ENCODE data around the gene HES1. TPM values are rescaled to one million over a fixed set of nuclear protein-coding genes. Genes with fewer than 3 reads are reported as not detected.
"Not testable (repeated sequence)": the region's sequence is repeated elsewhere in the genome, so short reads cannot be mapped to it uniquely, and the experiment has no call there.

HES1 gene
- polyA plus RNA-seq, 1 donor from 2014 or later = 0.25 TPM

- Histone ChIP-seq H3K9ac (ENCODE audit: low read length) (no peak overlapping the region), H3K9me3 (ENCODE audit: low read length) (no peaks in the 10 kb centered on the region), H3K9me2 (ENCODE audit: insufficient read depth, low read length) (no peaks in the 10 kb centered on the region), H4K20me1 (ENCODE audit: insufficient read depth) (no peaks in the 10 kb centered on the region), H3K27ac (ENCODE audit: low read length) (no peak overlapping the region), H3F3A (ENCODE audit: insufficient read depth, low read length, poor library complexity, severe bottlenecking) (no peaks in the 10 kb centered on the region), H3K79me2 (replicated peaks; ENCODE audit: insufficient read depth, low read length) (no peaks in the 10 kb centered on the region), H3K27me3 (ENCODE audit: insufficient read depth, low read depth, low read length) (no peaks in the 10 kb centered on the region), H3K4me3 (ENCODE audit: low read length) (no peak overlapping the region), H2AFZ (ENCODE audit: low read depth, low read length) (no peak overlapping the region), H3K4me2 (ENCODE audit: low read length) (no peak overlapping the region), H3K36me3 (ENCODE audit: insufficient read depth, low read length) (no peaks in the 10 kb centered on the region)
- TF ChIP-seq TAF1 (IDR thresholded peaks at IDR 0.05; ENCODE audit: low read depth) (no peak), SMC3 (conservative IDR thresholded peaks at IDR 0.05; ENCODE audit: poor library complexity) (no peak), RAD21 (conservative IDR thresholded peaks at IDR 0.05) (no peak), EZH2 (IDR thresholded peaks at IDR 0.05; ENCODE audit: borderline replicate concordance, insufficient read depth, low read length, poor library complexity, severe bottlenecking) (no peak), REST (IDR thresholded peaks at IDR 0.05; ENCODE audit: borderline replicate concordance) (no peak), POLR2AphosphoS5 (IDR thresholded peaks at IDR 0.05) (no peak), MXI1 (conservative IDR thresholded peaks at IDR 0.05; ENCODE audit: poor library complexity, severe bottlenecking) (no peak), CTCF (IDR thresholded peaks at IDR 0.05; ENCODE audit: poor library complexity, severe bottlenecking) (no peak), EP300 (conservative IDR thresholded peaks at IDR 0.05; ENCODE audit: poor library complexity, severe bottlenecking) (no peak)
These were observed 14.4 kb downstream of the HES1 start for GRCh38 chr3:194150252-194150934.

GRCh38 chr3:194150935-194151302, 15.0 kb downstream of the HES1 start:
- not testable (repeated sequence) for H3K36me3 ChIP-seq (ENCODE audit: insufficient read depth, low read length); H2AFZ ChIP-seq (ENCODE audit: low read depth, low read length); H4K20me1 ChIP-seq (ENCODE audit: insufficient read depth); H3K9ac ChIP-seq (ENCODE audit: low read length); H3K9me2 ChIP-seq (ENCODE audit: insufficient read depth, low read length); H3K4me2 ChIP-seq (ENCODE audit: low read length); H3F3A ChIP-seq (ENCODE audit: insufficient read depth, low read length, poor library complexity, severe bottlenecking); H3K9me3 ChIP-seq (ENCODE audit: low read length); H3K4me3 ChIP-seq (ENCODE audit: low read length); H3K27me3 ChIP-seq (ENCODE audit: insufficient read depth, low read depth, low read length); H3K27ac ChIP-seq (ENCODE audit: low read length); H3K79me2 ChIP-seq (replicated peaks; ENCODE audit: insufficient read depth, low read length)

GRCh38 chr3:194154346-194154745, 18.4 kb downstream of the HES1 start:
- Histone ChIP-seq H3K4me3 (ENCODE audit: low read length) (no peak overlapping the region), H2AFZ (ENCODE audit: low read depth, low read length) (no peak overlapping the region), H3K9me2 (ENCODE audit: insufficient read depth, low read length) (no peaks in the 10 kb centered on the region), H3K27me3 (ENCODE audit: insufficient read depth, low read depth, low read length) (no peaks in the 10 kb centered on the region), H3K9ac (ENCODE audit: low read length) (no peak overlapping the region), H3K9me3 (ENCODE audit: low read length) (no peaks in the 10 kb centered on the region), H4K20me1 (ENCODE audit: insufficient read depth) (no peaks in the 10 kb centered on the region), H3K27ac (ENCODE audit: low read length) (no peak overlapping the region), H3K79me2 (replicated peaks; ENCODE audit: insufficient read depth, low read length) (no peaks in the 10 kb centered on the region), H3F3A (ENCODE audit: insufficient read depth, low read length, poor library complexity, severe bottlenecking) (no peaks in the 10 kb centered on the region), H3K36me3 (ENCODE audit: insufficient read depth, low read length) (no peaks in the 10 kb centered on the region), H3K4me2 (ENCODE audit: low read length) (no peak overlapping the region)
- TF ChIP-seq MXI1 (conservative IDR thresholded peaks at IDR 0.05; ENCODE audit: poor library complexity, severe bottlenecking) (no peak), RAD21 (conservative IDR thresholded peaks at IDR 0.05) (no peak), REST (IDR thresholded peaks at IDR 0.05; ENCODE audit: borderline replicate concordance) (no peak), EZH2 (IDR thresholded peaks at IDR 0.05; ENCODE audit: borderline replicate concordance, insufficient read depth, low read length, poor library complexity, severe bottlenecking) (no peak), CTCF (IDR thresholded peaks at IDR 0.05; ENCODE audit: poor library complexity, severe bottlenecking) (no peak), SMC3 (conservative IDR thresholded peaks at IDR 0.05; ENCODE audit: poor library complexity) (no peak), POLR2AphosphoS5 (IDR thresholded peaks at IDR 0.05) (no peak), EP300 (conservative IDR thresholded peaks at IDR 0.05; ENCODE audit: poor library complexity, severe bottlenecking) (no peak)

Data from neural cell (in vitro differentiated cells).